ENCODE data around the gene SETX.

SETX gene

DNA sequence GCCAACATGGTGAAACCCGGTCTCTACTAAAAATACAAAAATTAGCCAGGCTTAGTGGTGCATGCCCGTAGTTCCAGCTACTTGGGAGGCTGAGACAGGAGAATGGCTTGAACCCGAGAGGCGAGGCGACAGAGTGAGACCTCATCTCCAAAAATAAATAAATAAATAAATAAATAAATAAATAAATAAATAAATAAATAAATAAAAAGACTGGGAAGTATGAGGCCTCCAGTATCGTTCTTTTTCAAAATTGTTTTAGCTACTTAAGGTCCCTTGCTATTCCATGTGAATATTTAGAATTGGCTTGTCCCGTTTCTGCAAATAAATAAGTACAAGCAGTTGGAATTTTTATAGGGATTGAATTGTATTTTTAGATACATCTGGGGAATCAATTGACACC lies 3.0 kb upstream of the SETX start:
- DNase-seq: no peak

DNA sequence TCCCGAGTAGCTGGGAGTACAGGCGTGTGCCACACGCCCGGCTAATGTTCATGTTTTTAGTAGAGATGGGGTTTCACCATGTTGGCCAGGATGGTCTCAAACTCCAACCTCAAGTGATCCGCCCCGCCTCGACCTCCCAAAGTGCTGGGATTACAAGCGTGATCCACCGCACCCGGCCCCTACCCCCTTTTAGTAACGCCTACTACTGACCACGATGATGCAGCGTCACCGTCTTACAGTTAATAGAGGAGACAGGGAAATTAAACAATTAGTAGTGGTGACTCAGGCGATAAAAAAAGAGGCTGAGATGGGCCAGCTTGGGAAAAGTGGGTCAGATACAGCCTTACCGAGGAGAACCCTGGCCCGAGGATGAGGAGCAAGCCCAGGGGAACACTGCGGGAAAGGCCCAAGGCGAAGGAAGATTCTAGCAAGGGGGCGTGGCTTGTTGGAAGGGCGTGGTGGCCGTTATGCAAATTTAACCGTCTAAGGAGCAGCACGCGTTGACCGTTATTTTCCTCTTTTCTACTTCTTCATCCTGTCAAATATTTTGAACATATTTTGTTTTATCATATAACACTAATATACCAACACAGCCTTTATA lies 1.6 kb upstream of the SETX start:
- no peak for DNase-seq

DNA sequence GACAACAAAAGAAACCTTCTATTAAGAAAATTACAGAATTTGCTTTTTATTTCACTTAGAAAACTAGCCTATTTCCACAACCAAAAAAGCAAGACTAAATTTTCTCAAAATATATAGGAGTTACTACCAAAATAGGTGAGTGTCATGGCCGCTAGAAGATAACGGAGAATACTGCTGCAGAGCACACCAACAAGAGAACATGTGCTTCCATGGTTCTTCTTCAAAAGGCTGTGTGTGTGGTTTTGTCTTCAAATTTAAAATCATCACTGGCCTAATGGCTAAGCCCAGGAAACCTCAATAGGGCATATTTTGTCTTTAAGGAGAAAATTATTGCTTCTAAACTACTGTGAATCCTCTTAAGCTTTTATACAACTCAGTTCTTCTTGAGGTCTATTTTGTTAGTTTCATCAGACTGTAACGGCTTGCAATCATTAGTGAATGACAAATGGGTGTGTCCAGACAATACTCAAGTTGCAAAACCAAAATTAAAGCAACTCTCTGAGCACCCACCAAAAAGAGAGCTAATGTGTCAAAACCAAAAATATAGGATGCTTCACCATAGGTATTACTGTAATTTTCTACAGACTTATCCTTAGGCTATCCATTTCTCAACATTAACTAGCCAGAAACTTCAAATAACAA lies 3.3 kb downstream of the SETX start:
- no peak for DNase-seq

DNA sequence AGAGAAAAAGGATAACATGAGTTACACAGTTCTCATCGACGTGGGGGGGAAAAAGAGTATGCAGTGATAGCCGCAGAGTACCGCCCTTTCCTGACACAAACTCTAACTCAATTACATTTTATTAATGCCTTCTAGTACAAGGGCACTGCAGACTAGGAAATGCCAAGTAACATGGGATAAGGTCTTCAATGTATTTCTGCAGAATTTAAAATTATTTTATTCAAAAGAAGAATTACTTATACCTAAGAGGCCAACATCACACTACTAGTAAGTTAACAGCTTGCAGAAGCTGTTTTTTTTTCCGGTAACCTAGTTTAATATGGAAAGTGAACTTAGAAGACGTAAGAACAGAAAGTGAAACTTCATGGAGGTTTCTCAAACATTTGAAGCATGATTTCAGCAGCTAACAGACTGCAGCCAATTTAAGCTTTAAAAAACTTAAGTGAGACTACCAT lies 3.9 kb downstream of the SETX start:
- no peak for DNase-seq

DNA sequence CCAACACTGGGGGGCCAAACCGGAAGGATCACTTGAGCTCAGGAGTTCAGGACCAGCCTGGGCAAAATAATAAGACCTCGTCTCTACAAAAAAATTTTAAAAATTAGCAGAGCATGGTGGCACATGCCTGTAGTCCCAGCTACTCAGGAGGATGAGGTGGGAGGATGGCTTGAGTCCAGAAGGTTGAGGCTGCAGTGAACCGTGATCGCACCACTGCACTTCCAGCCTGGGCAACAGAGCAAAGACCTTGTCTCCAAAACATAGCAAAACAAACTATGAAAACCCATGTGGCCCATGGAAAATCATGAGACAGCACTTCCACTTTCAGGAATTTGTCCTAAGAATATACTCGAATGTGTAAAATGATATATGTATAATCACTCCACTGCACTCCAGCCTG lies 6.1 kb downstream of the SETX start:
- DNase-seq: no peak

DNA sequence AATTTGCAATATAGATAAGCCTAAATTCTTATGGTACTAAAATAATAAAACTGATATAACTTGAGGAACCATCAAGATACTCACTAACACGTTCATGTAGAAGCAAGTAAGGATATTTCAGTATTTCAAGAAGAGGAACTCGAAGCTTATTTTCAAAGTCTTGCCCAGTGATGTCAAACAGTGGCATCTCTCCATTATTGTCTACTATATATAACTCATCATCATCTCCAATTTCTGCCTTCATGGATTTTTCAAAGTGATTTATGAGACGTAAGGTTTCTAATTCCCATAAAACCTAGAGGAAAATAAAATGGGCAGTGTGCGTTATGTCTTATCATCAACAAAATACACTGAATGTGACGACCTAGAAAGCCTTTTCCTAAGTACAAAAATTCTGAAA lies 8.6 kb downstream of the SETX start:
- no peak for DNase-seq

DNA sequence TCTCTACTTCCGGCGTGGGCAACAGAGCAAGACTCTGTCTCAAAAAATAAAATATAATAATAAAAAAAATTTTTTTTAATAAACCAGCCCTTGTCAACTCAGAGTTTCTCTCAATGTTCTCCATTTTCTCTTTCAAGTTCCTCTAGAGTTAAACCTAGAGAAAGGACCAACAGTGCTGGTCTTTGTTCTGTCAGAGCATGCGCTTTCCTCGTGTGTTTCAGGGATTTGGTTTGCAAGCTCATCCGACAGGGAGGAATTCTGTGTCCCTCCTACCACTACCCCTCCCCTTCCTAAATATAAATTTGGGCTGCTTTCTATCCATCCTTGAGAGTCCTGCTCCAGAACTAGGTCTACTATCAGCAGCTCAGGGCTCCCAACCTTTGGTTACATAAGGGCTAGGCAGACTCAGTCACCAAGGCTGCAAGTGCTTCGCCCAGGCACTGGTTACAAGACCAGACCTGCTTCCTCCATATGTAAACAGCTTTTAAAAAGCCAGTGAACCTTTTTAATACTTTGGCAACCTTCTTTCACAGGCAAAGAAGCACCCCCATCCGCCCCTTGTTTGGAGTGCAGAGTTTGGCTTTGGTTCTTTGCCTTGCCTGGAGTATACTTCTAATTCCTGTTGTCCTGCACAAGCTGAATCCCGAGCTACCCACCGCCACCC lies 13.5 kb downstream of the SETX start:
- DNase-seq: no peak

DNA sequence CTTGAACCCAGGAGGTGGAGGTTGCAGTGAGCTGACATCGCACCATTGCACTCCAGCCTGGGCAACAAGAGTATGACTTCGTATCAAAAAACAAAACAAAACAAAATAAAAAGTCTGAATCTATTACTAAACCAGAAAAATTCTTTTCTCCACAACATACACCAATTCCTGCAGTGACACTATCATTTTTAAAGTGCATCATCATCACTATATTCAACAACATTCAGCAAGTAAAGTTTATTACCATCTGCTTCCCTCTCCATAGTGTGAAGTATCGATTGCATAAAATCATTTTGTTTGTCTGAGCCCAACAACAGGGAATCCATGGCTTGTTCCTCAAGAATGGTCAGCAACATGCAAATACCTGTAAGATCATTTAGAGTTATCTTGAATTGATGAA lies 20.4 kb downstream of the SETX start:
- no peak for DNase-seq

DNA sequence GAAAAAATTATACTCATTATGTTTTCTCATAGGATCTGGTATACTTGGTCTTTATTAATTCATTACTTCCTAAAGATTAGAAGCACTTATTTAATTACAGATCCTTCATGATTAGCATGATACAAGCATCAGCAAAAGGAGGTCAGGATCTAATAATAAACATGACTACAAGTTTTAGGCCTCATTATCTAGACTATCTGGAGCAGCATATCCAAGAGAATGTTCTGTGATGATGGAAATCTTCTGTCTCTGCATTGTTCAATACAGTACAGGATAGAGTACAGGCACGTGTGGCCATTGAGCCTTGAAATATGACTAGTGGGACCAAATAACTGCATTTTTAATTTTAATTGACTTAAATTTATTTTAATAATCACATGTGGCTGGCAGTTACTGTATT lies 21.2 kb downstream of the SETX start:
- no peak for DNase-seq

DNA sequence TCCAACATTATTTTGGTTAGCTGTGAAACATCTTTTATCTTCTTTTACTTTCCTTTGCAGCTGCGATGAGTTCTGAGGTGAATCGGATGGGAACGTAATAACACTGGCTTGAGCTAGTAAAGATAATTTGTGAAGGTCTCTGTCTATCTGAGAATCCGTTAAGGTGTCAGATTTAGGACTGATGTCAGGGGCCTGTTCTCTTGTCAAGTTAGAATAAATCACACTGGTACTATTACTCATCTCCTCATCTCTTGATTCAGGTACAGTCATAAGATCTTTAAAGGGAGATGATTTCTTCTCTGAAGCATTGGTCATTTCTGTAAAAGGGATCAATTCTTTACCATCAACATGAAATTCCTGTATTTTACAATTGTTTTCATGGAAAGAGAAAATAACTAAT lies 26.2 kb downstream of the SETX start:
- DNase-seq: no peak

DNA sequence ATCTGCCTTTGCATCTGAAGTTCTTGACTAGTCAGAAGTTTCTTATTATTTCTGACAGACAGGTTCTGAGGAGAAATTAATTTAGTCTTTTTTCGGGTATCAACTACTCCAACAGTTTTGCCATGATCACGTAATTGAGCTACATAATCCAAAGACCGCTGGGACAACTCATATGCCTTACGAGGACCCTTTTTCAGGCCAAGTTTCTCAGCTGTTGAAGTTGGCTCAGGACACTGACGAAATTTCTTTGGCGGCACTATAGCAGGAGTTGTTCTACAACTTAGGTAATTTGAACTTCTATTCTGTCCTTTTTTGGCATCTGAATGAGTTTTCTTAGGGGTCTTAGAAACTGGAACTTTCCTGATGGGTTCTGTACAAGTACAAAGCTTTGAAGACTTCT lies 27.2 kb downstream of the SETX start:
- no peak for DNase-seq

DNA sequence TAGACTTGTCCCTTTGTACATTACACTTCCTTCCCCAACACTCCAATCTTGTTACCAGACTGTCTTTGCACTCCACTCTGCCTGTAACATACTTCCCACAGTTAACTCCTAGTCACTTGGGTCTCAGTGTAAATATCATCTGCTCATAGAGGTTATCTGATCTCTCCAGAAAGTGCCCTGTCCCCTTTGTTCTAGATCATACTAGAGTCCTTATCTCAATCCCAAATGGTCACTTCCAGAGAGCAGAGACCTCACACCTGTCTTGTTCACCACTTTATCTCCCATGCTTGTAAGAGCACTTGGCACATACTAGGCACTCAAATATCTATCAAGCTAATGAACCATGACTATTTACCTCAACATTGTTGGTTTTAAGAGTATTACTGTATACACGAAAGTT lies 30.4 kb downstream of the SETX start:
- no peak for DNase-seq

DNA sequence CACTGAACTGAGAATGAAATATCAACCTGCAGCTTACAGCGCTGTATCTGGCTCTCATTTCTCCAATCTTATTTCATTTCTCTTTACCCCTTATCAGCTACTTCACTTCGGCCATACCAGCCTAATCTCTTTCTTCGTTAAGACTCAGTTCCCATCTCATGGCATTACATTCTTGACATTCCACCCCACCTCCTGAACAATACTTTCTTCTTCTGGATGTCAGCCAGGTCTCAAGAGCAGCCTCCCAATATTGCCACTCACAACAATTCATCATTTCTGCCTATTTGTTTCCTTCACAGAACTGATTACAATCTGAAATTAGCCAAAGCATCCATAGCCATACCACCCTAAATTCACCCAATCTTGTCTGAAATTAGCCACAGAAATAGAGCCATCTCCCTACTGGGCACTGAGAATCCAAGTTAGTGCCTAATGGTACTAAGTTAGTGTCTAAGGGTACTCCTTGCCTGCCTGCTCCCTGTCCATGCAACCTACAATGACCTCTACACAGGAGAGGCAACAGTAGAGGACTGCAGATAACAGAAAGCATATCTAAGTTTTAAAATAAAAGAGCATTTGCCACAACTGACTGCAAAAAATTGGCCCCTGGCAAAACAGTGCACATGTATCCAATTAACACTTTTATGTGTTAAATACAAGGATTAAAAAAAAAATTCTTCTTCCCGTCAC lies 35.2 kb downstream of the SETX start:
- DNase-seq: peak; percentile 6

DNA sequence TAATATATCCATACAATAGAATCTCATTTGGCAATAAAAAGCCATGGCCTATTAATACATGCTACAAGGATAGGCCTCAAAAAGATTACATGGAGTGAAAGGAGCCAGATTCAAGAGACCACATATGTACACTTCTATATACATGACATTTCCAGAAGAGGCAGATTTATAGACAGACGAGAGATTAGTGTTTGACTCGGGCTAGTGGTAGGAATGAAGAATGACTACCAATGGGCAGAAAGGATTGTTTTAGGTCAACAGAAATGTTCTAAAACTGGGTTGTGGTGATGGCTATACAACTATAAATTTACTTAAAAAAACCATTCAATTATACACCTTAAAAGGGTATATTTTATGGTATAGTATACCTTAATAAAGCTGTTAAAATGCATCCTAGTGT lies 41.9 kb downstream of the SETX start:
- peak; percentile 2 for DNase-seq

DNA sequence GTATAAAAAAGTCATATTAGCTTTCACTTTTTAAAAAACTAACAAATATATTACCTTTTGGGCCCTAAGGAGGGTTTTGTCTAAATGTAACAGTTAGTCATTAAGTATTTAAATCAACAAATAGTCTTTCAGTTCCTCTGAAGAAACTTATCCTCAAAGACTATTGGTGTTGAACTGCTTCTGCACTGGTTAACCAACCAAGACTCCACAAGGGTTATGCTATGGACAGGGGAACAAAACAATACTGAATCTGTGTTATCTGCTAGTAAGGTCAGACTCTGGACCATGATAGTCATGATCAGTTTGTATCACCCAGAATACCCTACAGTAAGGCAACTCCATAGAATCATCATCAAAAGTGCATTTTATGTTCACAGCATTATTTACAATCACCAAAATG lies 42.4 kb downstream of the SETX start:
- no peak for DNase-seq

DNA sequence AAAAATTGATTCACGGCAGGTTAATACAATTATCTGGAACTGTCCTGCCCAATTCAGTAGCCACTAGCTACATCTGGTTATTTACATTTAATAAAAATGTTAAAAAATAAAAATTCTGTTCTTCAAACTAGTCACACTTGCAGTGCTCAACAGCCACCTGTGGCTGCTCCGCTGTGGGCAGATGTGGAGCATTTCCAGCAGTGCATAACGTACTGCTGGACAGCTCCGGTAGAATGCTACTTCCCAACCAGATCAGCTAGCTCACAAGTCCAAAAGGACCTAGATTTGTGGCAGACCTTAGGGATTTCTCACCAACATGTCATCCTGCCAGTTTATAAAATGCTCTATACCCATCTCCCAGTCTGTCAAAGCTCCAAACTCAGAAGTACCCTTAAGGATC lies 42.8 kb downstream of the SETX start:
- no peak for DNase-seq

DNA sequence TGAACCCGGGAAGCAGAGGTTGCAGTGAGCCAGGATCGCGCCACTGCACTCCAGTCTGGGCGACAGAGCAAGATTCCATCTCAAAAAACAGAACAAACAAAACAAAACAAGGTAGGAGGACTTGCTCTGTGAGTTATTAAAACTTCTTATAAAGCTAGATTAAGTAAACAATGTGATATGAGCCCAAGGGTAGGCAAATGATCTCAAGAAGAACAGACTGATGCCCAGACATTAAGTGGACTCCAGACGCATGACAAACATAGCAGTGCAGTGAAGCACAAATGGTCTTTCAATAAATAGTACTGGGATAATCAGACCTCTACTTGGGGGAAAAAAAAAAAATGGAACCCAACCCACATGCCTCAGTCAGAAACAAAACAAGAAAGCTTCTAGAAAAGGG lies 45.7 kb downstream of the SETX start:
- DNase-seq: no peak

DNA sequence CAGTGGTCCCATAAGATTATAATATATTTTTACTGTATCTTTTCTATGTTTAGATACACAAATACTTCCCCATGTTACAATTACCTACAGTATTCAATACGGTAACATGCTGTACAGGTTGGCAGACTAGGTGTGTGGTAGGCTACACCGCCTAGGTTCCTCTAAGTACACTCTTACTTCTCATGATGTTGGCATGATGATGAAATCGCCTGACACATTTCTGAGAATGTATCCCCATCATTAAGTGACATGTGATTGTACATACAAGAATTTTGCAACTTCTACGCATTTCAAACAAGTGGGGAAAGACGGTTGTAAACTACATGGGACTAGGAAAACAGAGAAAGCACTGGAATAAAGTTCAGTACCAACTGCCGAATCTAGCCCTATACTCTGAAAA lies 53.3 kb downstream of the SETX start:
- peak; percentile 8 for DNase-seq

DNA sequence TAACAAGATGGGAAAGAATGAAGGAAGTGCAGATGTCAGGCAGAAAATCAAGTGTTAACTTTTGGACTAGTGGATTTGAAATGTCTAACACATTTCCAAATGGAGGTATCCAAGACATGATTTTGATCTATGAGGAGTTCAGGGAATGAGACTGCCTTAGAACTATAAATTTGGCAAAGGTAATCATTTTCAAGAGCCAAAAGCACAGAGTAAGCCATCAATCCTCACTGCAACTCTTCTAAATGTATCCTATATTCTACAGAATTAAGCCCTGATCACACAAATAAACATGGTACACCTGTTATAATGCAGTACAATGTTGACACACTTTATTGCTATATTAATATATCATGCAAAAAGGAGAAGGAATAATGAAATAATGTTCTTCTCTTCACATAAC lies 55.6 kb downstream of the SETX start:
- DNase-seq: no peak

DNA sequence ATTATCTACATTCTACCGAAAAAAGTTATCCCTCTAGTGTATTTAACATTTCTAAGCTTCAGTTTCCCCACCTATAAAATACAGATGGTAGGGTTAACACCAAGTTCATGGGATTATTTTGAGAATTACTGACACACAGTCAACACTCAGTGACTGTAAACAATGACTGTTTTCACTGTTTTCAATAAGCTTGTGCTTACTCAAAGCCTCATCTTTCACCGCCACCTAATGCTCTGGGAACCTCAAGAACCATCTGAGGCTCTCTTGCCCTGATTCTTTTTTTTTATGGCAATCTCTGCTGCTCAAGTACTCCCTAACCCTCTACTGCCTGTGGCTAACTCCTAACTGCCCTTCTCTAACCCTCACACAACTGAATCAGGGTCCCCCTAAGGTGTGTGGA lies 59.6 kb downstream of the SETX start:
- no peak for DNase-seq

DNA sequence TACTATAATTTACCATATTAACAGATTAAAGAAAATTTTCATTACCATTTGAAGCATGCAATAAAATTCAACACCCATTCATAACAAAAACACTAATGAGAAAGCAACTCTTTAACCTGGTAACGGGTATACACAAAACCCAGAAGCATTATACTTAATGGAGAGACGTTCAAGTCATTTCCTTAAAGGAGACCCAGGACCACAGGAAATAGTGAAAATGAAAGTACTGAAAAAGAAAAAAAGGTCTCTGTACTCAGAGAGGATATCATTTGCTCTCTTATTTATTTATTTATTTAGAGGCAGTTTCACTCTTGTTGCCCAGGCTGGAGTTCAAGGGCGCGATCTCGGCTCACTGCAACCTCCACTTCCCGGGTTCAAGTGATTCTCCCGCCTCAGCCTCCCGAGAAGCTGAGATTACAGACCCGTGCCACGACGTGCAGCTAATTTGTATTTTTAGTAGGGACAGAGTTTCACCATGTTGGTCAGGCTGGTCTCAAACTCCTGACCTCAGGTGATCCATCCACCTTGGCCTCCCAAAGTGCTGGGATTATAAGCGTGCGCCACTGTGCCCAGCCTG lies 61.6 kb downstream of the SETX start:
- DNase-seq: no peak

DNA sequence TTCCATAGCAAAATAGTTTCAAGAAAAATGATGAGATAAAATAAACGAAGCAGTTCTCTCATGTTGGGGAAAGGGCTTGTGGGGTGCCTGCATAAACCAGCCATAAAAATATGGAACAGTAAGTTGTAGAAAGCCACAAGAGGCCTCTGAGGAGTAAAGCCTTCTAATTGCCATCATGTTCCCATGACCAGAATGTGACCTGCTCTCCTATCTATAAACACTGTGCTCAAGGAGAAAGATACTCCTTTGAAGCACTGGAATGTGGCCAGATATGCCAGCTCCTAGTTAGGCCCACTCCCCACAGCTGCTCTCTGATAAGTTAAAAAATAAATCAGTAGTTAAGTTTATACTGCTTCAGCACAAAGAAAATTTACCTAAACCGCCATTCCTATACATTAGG lies 65.8 kb downstream of the SETX start:
- DNase-seq: no peak

DNA sequence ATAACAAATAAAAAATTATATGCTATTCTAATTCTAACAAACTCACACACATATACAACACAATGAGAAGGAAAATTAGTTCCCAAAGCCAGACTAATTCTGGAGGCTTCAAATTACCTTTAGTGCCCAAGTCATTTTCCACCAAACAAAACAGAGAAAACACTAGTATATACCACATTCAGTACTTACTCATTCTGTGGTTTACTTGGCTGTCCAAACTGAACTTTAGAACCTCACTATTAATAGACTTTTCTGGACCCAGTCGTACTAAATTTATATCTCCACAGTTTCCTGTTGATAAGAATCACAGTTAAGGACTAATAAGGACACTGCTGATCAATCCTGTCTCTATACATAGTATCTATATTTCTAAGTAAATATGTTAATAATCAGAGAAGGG lies 66.4 kb downstream of the SETX start:
- peak; percentile 32 for DNase-seq

All from fibroblast of skin of abdomen (primary cell).